ENCODE results near the gene SF3B4.
"Not testable (repeated sequence)": the region's sequence is repeated elsewhere in the genome, so short reads cannot be mapped to it uniquely, and the experiment has no call there.

The SF3B4 gene

GRCh38 chr1:149965440-149965839, 37.8 kb upstream of the SF3B4 start:
- no peak for DNase-seq (ENCODE audit: low read depth)
- H3K4me3 ChIP-seq (ENCODE audit: low read depth, low read length): no peak overlapping the region
- TF ChIP-seq MAX (IDR thresholded peaks at IDR 0.05; ENCODE audit: low read depth, low read length) (no peak), POLR2A (IDR thresholded peaks at IDR 0.05; ENCODE audit: extremely low read depth, insufficient read length) (no peak), CTCF (IDR thresholded peaks at IDR 0.05; ENCODE audit: low read depth, low read length) (no peak), MYC (IDR thresholded peaks at IDR 0.05; ENCODE audit: low read depth, low read length) (no peak)

GRCh38 chr1:149963358-149963757, 35.8 kb upstream of the SF3B4 start:
- TF ChIP-seq CTCF (IDR thresholded peaks at IDR 0.05; ENCODE audit: low read depth, low read length) (no peak), MYC (IDR thresholded peaks at IDR 0.05; ENCODE audit: low read depth, low read length) (no peak), MAX (IDR thresholded peaks at IDR 0.05; ENCODE audit: low read depth, low read length) (no peak), POLR2A (IDR thresholded peaks at IDR 0.05; ENCODE audit: extremely low read depth, insufficient read length) (no peak)
- H3K4me3 ChIP-seq (ENCODE audit: low read depth, low read length): no peak overlapping the region
- DNase-seq (ENCODE audit: low read depth): no peak

GRCh38 chr1:149962736-149963135, 35.1 kb upstream of the SF3B4 start:
- TF ChIP-seq MAX (IDR thresholded peaks at IDR 0.05; ENCODE audit: low read depth, low read length) (no peak), CTCF (IDR thresholded peaks at IDR 0.05; ENCODE audit: low read depth, low read length) (no peak), POLR2A (IDR thresholded peaks at IDR 0.05; ENCODE audit: extremely low read depth, insufficient read length) (no peak), MYC (IDR thresholded peaks at IDR 0.05; ENCODE audit: low read depth, low read length) (no peak)
- no peak overlapping the region for H3K4me3 ChIP-seq (ENCODE audit: low read depth, low read length)
- no peak for DNase-seq (ENCODE audit: low read depth)

GRCh38 chr1:149962039-149962647, 34.5 kb upstream of the SF3B4 start:
- TF ChIP-seq MAX (IDR thresholded peaks at IDR 0.05; ENCODE audit: low read depth, low read length) (no peak), POLR2A (IDR thresholded peaks at IDR 0.05; ENCODE audit: extremely low read depth, insufficient read length) (no peak), MYC (IDR thresholded peaks at IDR 0.05; ENCODE audit: low read depth, low read length) (no peak), CTCF (IDR thresholded peaks at IDR 0.05; ENCODE audit: low read depth, low read length) (peak; percentile 30)
- peak; percentile 78 for DNase-seq (ENCODE audit: low read depth)

GRCh38 chr1:149957548-149957947, 29.9 kb upstream of the SF3B4 start:
- not testable (repeated sequence) for DNase-seq (ENCODE audit: low read depth); H3K4me3 ChIP-seq (ENCODE audit: low read depth, low read length)

More at GRCh38 chr1:149962039-149962647, 34.5 kb upstream of the SF3B4 start:
- H3K4me3 ChIP-seq (ENCODE audit: low read depth, low read length): no peak overlapping the region

- no peak for DNase-seq (ENCODE audit: low read depth)
- no peak for TF ChIP-seq MAX (IDR thresholded peaks at IDR 0.05; ENCODE audit: low read depth, low read length)
- no peak for TF ChIP-seq POLR2A (IDR thresholded peaks at IDR 0.05; ENCODE audit: extremely low read depth, insufficient read length)
- no peak for TF ChIP-seq CTCF (IDR thresholded peaks at IDR 0.05; ENCODE audit: low read depth, low read length)
- TF ChIP-seq MYC (IDR thresholded peaks at IDR 0.05; ENCODE audit: low read depth, low read length): no peak
- no peak overlapping the region for H3K4me3 ChIP-seq (ENCODE audit: low read depth, low read length)
Observed at GRCh38 chr1:149949911-149950310, 22.3 kb upstream of the SF3B4 start.
